SKM-1 treated with dmso at 0.1 percent for 144 hours (cell line): ENCODE results near the gene C10orf62.

Experiments
- DNase-seq: peaks from one replicate; lab custom pipeline; 2025; ENCODE audit not compliant: unreplicated experiment; lab: John Stamatoyannopoulos, UW

Gene C10orf62

DNA sequence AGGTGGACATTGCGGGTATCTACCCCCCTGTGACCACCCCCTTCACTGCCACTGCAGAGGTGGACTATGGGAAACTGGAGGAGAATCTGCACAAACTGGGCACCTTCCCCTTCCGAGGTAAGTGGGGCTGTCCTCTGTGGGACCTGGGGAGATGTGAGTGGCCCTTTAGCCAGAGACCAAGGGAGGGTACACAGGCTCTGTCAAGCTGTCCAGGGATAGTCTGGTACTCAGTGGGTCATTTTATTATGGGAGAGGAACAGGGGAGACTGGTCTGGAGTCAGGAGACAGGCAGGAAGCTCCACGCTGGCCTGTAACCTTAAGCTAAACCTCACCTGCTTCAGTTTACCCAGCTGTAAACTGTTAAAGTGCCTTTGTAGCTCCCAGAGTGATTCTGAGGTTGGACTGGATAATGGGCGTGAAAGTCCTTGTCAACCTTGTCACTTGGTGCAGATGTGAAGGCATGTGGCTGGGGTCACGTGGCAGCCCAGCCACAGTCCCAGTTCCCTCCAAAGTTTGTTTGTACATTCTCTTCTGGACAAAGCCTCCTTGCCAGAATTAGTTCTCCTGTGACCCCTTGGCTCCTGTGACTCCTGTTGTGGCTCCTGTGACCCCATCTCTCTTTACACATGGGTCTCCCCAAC lies 4.6 kb upstream of the C10orf62 start:
- DNase-seq: no peak

DNA sequence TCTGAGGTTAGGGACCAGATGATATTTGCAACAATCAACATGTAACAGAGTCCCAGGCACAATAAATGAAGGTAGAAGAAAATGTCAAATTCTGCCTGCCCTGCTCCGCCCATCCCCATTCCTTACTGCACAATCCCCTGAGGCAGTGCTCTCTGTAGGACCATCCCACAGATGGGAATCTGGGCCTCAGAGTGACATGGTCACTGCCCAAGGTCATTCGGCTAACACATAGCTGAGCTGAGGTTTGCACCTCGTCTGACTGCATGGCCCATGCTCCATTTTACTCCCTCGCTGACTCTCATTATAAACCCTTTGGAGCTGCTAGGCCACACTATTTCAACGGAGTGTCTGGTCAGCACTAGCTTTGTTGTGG lies 4.1 kb upstream of the C10orf62 start:
- no peak for DNase-seq

DNA sequence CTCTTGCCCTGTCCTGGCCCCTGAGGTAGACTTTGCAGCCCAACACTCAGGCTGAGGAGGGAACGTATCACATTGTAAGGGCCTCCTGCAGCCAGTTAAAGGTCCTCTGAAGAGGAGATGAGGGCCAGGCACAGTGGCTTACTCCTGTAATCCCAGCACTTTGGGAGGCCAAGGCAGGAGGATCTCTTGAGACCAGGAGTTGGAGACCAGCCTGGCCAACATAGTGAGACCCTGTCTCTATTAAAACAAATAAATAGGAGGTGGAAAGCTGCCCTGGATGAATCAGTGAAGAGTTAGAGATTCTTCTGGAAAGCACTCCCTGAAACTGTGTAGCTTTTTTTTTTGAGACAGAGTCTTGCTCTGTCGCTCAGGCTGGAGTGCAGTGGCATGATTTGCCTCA lies 2.3 kb upstream of the C10orf62 start:
- DNase-seq: no peak

GRCh38 chr10:97590082-97590747 lies 694 bp downstream of the C10orf62 start:
- no peak for DNase-seq

DNA sequence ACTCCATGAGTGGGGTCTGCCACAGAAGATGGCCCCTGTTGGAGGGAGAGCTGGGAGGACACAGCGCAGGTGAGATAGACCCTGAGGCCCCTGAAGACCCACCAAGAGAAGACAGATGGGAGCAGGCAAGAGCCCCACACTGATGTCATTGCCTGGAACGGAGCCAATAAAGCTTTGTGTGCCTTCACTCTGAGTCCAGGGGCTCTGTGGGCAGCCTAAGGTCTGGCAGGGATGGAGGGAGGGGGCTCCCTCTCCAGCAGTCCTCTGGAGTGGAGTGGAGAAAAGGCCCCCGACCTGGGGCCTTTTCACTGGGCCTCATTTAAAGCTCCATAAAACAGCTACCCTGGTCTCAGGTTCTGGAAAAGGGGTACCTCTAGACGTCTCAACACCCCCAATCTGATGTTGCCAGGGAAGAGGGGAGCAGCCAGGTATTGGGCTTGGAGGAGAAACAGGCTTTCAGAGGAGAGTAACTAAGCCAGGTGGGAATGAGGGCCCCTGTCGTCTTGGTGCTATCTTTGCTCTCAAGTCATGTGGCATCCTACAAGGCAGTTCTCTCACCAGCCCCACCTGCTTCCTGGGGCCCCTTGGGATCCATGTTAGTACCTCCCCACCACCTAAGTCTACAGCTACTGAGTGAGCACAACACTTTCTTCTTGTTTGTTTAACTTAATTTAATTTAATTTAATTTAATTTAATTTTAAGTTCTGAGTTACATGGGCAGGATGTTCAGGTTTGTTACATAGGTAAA lies 1.4 kb downstream of the C10orf62 start:
- no peak for DNase-seq

- no peak for DNase-seq
These were observed 3.9 kb downstream of the C10orf62 start for GRCh38 chr10:97593421-97593820.

DNA sequence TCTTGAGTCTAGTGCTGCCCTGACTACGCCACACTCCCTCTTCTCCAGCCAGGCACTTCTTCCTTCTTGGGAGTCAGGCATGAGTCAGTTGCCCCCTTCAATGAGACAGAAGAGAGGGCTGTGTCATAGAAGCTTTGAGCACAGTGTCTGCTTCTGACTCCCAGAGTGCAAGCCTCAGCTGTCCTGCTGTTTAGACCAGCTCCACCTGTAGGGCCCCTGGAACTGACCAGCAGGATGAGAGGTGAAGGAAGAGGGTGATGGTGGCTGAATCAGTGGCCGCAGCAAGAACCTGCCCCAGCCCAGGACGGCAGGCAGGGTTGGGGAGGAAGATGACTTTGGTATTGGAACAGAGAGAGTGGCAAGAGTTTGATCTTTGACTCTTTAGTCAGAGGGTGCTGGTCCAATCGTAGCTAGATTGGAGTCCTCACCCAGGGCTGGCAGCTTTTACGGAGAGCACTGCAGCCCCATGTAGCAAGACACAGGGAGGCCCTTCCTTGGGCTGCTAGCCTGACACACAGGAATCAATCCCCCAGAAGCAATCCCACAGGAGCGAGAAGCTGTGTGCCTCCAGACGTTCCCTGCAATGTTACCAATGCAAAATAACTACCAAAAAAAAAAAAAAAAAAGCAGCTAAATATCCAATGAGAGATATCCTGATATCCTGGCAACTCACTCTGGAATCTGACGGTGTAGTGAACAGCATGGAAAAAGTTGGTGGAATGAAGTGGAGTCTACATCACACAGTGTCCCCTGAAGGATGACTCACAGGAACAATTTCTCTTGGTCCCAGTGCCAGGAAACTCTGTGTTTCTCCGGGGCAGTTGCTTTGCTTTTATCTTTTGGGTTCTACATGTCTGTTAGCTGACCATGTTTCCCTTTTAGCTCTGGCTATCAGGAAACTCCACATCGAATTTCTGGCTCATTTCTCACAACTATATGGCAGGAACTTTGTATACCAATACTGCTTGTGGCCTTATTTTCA lies 6.9 kb downstream of the C10orf62 start:
- DNase-seq: no peak

- DNase-seq: no peak
These were observed 8.3 kb downstream of the C10orf62 start for GRCh38 chr10:97597778-97598177.

GRCh38 chr10:97598407-97599271 lies 9.1 kb downstream of the C10orf62 start:
- no peak for DNase-seq

DNA sequence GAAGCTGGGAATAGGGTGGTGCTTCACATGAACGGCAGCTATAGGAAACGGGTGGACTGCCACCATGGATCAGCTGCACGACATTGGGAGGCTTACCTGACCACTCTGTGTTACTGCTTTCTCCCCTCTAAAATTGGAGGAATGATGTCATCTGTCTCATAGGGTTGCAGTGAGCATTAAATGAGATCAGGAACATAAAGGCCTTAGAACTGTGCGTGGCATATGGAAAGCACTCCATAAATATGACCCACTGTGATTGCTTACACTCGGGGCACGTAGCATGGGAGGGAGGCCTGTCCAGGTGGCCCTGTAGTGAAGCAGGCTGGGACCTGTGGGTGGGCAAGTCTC lies 9.7 kb downstream of the C10orf62 start:
- no peak for DNase-seq

DNA sequence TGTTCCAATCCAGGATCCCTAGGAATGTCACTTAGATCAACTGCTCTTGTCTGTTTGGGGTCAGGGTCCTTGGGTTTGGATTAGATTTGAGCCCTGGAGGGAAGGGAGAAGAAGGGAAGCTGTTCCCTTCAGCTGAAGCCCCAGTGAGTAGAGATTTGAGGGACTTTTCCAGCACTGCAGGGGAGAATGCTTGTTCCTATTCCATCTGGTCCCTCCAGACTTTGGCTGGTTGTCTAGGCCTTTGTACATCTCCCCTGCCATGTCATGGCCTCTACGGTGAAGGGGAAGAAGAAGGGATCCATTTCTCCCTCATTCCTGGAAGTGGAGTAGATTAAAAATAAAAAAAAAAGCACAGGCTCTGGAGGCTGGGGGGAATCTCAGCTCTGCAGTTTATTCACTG lies 11.1 kb downstream of the C10orf62 start:
- no peak for DNase-seq

GRCh38 chr10:97601268-97602215 lies 12.0 kb downstream of the C10orf62 start:
- no peak for DNase-seq

DNA sequence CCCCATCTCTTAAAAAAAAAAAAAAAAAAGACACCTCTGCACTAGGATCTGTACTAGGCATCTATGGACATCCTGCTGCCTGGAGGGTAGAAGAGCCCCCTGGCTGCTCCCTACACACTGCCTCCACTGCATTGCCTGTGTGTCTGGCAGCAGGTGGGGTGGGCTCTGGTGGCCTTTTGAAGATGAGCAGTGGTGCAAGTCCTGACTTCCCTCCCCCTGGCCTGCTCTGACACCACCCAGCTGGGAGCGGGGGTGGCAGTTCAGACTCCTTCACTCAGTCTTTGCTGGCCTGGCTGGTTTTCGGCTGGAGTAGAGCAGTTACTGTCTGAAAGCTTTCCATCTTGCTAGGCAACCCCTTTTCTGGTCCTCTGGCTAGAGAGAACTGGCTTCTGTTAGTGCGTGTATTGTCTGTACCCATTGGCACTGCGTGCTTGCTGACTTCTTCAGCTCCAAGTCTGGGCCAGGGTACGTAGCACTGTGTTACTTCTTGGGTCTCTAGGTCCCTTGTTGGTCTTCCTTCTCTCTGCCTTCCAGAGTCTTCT lies 17.6 kb downstream of the C10orf62 start:
- DNase-seq: no peak

GRCh38 chr10:97608991-97609561 lies 19.6 kb downstream of the C10orf62 start:
- DNase-seq: no peak

GRCh38 chr10:97611473-97611872 lies 22.0 kb downstream of the C10orf62 start:
- DNase-seq: no peak

DNA sequence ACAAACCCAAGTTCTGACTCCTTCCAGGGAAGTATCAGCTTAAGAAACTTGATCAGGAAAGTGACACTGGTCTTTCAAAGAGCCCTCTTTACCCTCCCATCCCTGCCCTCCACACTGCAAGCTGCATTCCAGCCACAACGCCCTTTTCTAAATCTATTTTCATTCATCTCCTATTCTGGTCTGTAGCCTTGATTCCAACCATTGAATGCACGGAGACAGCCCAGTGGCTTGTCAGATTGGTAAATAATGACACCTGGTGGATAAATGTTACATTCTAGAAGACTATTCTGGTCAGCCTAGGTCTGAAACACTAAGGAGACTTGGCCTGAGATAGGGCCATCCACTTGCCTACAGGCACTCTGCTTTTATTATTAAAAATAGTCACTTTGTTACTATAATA lies 22.9 kb downstream of the C10orf62 start:
- no peak for DNase-seq

- no peak for DNase-seq
These were observed 28.8 kb downstream of the C10orf62 start for GRCh38 chr10:97618285-97618684.

DNA sequence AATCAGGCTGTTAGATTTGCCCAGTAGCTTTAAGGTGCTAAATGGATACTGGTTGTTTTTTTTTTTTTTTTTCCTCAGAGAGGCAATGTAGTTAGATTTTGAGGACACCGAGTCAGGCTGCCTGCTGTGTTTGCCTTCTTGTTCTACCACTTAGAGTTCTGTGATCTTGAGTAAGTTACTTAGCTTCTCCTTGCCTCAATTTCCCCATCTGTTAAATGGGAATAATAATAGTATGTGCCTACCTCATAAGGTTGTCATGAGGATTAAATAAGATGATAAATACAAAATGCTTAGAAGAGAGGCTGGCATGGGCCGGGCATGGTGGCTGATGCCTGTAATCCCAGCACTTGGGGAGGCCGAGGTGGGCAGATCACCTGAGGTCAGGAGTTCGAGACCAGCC lies 29.2 kb downstream of the C10orf62 start:
- no peak for DNase-seq

DNA sequence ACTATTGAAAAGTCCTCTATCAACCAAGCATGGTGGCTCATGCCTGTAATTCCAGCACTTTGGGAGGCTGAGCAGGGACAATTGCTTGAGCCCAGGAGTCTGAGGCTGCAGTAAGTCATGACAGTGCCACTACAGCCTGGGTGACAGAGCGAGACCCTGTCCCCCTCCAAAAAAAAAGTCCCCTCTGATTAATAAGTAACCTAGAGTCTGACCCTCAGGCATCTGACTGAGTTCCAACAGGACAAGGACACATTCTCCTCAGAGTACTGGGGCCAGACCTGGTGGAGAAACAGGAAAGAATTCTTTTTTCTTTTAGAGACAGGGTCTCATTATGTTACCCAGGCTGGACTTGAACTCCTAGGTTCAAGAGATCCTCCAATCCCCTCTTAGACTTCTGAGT lies 33.8 kb downstream of the C10orf62 start:
- DNase-seq: no peak
